Measurements from ENCODE around the gene RBM33.

GRCh38 chr7:155685791-155686160, 41.3 kb downstream of the RBM33 start:
- TF ChIP-seq CTCF (IDR thresholded peaks at IDR 0.05), result no peak
- TF ChIP-seq POLR2A (IDR thresholded peaks at IDR 0.05), result no peak
- TF ChIP-seq POLR2AphosphoS5 (IDR thresholded peaks at IDR 0.05), result no peak
- TF ChIP-seq EP300 (IDR thresholded peaks at IDR 0.05; ENCODE audit: low read depth), result no peak
